ENCODE results near the gene STX3. TPM values are rescaled to one million over a fixed set of nuclear protein-coding genes. Genes with fewer than 3 reads are reported as not detected.

STX3 gene
- total RNA-seq, 1 donor from 2014 or later: 8.4 TPM

DNA sequence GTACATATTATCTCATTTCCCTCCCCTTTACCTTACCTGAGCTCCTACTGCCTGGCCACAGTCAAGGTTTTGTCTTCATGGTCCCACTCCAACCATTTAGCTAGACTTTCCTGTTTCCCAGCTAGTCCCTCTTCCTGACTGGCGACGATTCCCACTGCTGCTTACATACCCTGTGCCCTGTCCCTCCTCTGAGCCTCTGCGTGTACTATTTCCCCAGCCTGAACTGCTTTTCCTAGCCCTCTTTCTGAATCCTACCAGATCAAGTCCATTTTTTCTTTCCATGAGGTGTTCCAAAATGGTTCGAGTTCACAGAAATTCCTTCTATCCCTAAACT lies 32.0 kb downstream of the STX3 start:
- no peaks in the 10 kb centered on the region for H3K9me3 ChIP-seq (replicated peaks)
- no peak overlapping the region for H3K4me3 ChIP-seq
- no peaks in the 10 kb centered on the region for H3K27me3 ChIP-seq (ENCODE audit: low read depth)
- intact Hi-C loops (cut with micrococcal nuclease): no loop called here
- DNase-seq: no peak
- peaks cover 24% of the 10 kb centered on the region for H3K4me1 ChIP-seq
- H3K27ac ChIP-seq (replicated peaks): peak overlapping the region; percentile 57
- TF ChIP-seq, protein P1, sequence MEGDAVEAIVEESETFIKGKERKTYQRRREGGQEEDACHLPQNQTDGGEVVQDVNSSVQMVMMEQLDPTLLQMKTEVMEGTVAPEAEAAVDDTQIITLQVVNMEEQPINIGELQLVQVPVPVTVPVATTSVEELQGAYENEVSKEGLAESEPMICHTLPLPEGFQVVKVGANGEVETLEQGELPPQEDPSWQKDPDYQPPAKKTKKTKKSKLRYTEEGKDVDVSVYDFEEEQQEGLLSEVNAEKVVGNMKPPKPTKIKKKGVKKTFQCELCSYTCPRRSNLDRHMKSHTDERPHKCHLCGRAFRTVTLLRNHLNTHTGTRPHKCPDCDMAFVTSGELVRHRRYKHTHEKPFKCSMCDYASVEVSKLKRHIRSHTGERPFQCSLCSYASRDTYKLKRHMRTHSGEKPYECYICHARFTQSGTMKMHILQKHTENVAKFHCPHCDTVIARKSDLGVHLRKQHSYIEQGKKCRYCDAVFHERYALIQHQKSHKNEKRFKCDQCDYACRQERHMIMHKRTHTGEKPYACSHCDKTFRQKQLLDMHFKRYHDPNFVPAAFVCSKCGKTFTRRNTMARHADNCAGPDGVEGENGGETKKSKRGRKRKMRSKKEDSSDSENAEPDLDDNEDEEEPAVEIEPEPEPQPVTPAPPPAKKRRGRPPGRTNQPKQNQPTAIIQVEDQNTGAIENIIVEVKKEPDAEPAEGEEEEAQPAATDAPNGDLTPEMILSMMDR (IDR thresholded peaks at IDR 0.05; ENCODE audit: borderline replicate concordance): no peak
- peaks cover 43% of the 10 kb centered on the region for H3K36me3 ChIP-seq

DNA sequence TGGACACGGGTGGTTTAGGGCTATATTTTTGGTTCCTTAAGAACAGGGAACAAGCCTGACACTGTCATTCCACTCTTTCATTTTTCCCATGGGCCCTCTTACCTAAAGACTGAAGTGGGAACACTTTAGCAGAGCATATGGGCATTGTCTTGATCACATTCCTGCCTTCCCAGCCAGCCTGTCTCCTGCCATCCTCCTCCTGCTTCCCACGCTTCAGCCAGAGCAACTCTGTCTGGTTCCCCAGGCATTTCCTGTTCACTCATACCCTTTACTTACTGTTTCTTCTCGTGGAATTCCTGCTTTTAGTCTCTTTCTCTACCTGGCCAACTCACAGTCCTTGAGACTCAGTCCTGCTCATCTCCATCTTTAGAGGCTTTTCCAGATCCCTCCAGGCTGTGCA lies 32.6 kb downstream of the STX3 start:
- DNase-seq: no peak
- Histone ChIP-seq H3K27me3 (ENCODE audit: low read depth) (no peaks in the 10 kb centered on the region), H3K4me1 (peaks cover 24% of the 10 kb centered on the region), H3K27ac (replicated peaks) (peak overlapping the region; percentile 57), H3K36me3 (peaks cover 49% of the 10 kb centered on the region), H3K4me3 (no peak overlapping the region), H3K9me3 (replicated peaks) (no peaks in the 10 kb centered on the region)
- TF ChIP-seq, protein P1 (IDR thresholded peaks at IDR 0.05; ENCODE audit: borderline replicate concordance): no peak
- intact Hi-C loops (cut with micrococcal nuclease): no loop called here

DNA sequence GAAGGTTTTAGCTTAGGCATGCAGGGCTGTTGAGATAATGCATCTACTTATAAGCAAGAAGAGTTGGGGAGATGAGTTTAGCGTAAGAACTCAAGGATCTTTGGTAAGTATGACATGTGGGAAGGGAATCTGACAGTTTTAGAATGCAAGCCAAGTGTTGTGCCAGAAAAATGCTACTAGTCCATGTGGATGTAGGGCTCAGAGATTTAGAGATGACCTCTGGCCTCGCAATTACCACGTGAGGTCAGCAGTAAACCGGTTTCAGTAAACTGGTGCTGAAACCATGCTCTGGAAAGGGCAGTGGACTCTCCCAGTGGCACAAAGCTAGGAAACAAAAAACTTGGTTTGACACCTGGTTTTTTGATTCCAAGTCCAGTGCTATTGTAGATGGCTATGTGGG lies 36.5 kb downstream of the STX3 start:
- intact Hi-C loops (cut with micrococcal nuclease): no loop called here
- Histone ChIP-seq H3K27ac (replicated peaks) (no peak overlapping the region), H3K4me3 (no peak overlapping the region), H3K36me3 (peaks cover 85% of the 10 kb centered on the region), H3K9me3 (replicated peaks) (no peaks in the 10 kb centered on the region), H3K27me3 (ENCODE audit: low read depth) (no peaks in the 10 kb centered on the region), H3K4me1 (peaks cover 15% of the 10 kb centered on the region)
- no peak for DNase-seq
- TF ChIP-seq, protein P1 (IDR thresholded peaks at IDR 0.05; ENCODE audit: borderline replicate concordance): no peak

DNA sequence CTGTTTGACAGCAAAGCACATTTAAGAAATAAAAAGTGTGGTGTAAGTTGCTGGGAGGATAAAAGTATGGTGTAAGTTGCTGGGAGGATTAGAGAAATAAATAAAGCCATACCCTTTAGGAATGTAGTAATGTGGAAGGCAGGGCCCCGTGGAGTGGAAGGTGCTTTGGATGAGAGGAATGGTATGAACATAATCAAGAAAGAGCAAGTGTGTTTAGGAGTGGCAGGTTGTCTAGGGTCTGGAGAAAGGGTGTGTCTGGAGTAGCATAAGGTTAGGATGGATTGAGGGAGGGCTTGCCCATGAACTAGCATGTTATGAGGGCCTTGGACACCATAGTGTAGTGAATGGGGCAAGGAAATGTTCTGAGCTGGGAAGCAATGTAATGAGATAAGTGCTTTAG lies 37.3 kb downstream of the STX3 start:
- TF ChIP-seq, protein P1 (IDR thresholded peaks at IDR 0.05; ENCODE audit: borderline replicate concordance): no peak
- H3K27me3 ChIP-seq (ENCODE audit: low read depth): no peaks in the 10 kb centered on the region
- peaks cover 6% of the 10 kb centered on the region for H3K4me1 ChIP-seq
- H3K9me3 ChIP-seq (replicated peaks): no peaks in the 10 kb centered on the region
- intact Hi-C loops (cut with micrococcal nuclease): no loop called here
- no peak for DNase-seq
- H3K4me3 ChIP-seq: no peak overlapping the region
- peaks cover 94% of the 10 kb centered on the region for H3K36me3 ChIP-seq
- no peak overlapping the region for H3K27ac ChIP-seq (replicated peaks)

DNA sequence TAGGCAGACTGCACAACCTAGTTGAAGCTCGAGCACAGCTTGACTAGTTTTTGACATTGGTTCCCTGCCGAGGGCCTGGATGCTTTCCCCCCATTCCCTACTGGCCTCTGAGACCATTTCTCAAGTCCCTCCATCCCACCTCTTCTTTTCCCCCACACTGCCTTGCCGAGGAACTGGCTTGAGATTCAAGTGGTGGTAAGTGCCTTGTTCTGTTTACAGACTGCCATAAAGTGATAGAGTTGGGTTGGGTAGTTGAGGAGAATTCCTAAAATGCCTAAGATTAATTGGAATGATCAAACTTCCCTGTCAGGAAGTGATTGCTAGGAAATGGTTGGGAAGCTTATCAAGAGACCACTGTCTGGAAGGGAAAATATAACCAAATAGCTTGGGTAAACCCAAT lies 39.2 kb downstream of the STX3 start:
- no peak for DNase-seq
- no peaks in the 10 kb centered on the region for H3K27me3 ChIP-seq (ENCODE audit: low read depth)
- peaks cover 93% of the 10 kb centered on the region for H3K36me3 ChIP-seq
- intact Hi-C loops (cut with micrococcal nuclease): no loop called here
- H3K9me3 ChIP-seq (replicated peaks): no peaks in the 10 kb centered on the region
- no peaks in the 10 kb centered on the region for H3K4me1 ChIP-seq
- TF ChIP-seq, protein P1 (IDR thresholded peaks at IDR 0.05; ENCODE audit: borderline replicate concordance): no peak
- no peak overlapping the region for H3K27ac ChIP-seq (replicated peaks)
- H3K4me3 ChIP-seq: no peak overlapping the region

Measured in left ventricle myocardium inferior (tissue), 1 donor.